ENCODE results near the gene PDXDC1.
"Not testable (repeated sequence)": the region's sequence is repeated elsewhere in the genome, so short reads cannot be mapped to it uniquely, and the experiment has no call there.

The PDXDC1 gene, protein sequence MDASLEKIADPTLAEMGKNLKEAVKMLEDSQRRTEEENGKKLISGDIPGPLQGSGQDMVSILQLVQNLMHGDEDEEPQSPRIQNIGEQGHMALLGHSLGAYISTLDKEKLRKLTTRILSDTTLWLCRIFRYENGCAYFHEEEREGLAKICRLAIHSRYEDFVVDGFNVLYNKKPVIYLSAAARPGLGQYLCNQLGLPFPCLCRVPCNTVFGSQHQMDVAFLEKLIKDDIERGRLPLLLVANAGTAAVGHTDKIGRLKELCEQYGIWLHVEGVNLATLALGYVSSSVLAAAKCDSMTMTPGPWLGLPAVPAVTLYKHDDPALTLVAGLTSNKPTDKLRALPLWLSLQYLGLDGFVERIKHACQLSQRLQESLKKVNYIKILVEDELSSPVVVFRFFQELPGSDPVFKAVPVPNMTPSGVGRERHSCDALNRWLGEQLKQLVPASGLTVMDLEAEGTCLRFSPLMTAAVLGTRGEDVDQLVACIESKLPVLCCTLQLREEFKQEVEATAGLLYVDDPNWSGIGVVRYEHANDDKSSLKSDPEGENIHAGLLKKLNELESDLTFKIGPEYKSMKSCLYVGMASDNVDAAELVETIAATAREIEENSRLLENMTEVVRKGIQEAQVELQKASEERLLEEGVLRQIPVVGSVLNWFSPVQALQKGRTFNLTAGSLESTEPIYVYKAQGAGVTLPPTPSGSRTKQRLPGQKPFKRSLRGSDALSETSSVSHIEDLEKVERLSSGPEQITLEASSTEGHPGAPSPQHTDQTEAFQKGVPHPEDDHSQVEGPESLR

DNA sequence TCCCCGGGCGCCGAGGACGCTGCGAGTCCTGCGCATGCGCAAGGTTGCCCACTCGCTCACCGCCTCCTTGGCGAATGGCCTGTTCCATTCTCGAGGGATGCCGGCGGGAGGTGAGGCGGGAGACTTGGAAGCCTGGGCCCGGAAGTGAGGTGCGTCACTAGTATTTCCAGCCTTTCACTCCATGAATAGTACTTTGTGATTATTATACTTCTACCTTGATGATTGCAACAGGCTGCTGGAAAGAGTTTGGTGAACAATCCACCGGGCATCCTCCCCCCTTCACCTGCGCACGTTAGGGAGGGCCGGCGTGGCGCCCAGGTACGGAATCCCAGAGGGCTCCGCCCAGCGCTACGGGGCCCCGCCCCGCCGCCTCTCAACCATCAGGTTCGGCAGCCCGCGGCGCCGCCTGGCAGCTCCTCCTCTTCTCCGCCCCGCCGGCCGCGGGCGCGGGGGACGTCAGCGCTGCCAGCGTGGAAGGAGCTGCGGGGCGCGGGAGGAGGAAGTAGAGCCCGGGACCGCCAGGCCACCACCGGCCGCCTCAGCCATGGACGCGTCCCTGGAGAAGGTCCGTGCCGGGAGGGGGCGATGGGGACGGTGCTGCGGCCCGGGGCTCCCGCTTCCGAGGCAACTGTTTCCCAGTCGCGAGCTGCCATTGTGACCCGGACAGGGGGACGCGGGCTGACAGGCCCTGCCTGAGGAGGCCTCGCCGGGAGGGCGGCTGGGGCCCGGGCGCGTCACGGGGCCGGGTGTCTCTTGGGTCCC, at the start of gene PDXDC1:
TSS of gene PDXDC1 (plus strand) at position 371 of the 762 bp plus-strand sequence. CDS start at position 545, 174 bp downstream.
- DNase-seq = peak; percentile 95

DNA sequence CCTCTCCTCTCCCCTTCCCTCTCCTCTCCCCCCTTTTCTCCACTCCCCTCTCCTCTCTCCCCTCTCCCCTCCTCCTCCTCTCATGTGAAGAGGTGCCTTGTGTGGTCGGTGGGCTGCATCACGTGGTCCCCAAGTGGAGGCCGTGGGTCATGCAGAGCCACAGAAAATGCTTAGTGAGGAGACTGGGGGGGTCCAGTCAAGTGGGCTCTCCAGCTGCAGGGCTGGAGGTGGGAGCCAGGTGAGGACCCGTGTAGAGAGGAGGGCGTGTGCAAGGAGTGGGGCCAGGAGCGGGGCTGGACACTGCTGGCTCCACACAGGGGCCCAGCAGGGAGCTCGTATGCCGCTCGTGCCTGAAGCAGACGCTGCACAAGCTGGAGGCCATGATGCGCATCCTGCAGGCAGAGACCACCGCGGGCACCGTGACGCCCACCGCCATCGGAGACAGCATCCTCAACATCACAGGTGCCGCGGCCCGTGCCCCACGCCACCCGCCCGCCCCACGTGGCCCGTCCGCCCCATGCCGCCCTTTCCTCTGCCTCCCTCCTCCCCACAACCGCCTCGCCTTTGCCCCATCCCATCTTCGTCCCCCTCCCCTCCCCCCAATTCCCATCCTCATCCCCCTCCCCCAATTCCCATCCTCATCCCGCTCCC, 46.6 kb upstream of the PDXDC1 start:
- DNase-seq = not testable (repeated sequence)

DNA sequence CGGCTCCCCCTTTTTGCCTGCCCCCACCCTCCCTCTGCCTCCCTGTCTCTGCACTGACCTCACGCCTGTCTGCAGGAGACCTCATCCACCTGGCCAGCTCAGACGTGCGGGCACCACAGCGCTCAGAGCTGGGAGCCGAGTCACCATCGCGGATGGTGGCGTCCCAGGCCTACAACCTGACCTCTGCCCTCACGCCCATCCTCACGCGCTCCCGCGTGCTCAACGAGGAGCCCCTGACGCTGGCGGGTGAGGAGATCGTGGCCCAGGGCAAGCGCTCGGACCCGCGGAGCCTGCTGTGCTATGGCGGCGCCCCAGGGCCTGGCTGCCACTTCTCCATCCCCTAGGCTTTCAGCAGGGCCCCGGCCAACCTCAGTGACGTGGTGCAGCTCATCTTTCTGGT, 45.6 kb upstream of the PDXDC1 start:
- DNase-seq = not testable (repeated sequence)

DNA sequence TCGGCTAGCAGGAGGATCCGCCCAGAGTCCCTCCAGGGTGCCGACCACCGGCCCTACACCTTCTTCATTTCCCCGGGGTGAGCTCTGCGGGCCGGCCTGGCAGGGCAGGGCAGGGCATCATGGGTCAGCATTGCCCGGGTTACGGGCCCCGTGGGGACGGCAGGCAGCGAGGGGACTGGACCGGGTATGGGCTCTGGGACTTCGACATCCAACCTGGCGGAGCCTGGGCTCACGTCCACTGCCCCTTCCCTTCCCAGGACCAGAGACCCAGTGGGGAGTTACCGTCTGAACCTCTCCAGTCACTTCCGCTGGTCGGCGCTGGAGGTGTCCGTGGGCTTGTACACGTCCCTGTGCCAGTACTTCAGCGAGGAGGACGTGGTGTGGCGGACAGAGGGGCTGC, 44.6 kb upstream of the PDXDC1 start:
- not testable (repeated sequence) for DNase-seq

DNA sequence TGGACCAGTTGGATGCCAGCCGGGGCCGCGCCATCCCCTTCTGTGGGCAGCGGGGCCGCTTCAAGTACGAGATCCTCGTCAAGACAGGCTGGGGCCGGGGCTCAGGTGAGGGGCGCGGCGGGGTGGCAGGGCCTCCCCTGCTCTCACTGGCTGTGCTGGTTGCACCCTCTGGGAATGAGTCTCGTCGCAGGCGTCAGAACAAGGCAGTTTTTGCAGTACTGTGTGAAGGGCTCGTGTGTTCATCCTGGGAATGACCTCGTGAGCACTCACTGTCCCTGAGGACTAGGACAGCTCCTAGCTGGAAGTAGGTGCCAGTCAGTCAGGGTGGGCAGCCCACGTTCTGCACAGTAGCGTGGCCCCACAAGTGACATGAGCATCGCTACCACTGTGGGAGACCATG, 43.9 kb upstream of the PDXDC1 start:
- not testable (repeated sequence) for DNase-seq

DNA sequence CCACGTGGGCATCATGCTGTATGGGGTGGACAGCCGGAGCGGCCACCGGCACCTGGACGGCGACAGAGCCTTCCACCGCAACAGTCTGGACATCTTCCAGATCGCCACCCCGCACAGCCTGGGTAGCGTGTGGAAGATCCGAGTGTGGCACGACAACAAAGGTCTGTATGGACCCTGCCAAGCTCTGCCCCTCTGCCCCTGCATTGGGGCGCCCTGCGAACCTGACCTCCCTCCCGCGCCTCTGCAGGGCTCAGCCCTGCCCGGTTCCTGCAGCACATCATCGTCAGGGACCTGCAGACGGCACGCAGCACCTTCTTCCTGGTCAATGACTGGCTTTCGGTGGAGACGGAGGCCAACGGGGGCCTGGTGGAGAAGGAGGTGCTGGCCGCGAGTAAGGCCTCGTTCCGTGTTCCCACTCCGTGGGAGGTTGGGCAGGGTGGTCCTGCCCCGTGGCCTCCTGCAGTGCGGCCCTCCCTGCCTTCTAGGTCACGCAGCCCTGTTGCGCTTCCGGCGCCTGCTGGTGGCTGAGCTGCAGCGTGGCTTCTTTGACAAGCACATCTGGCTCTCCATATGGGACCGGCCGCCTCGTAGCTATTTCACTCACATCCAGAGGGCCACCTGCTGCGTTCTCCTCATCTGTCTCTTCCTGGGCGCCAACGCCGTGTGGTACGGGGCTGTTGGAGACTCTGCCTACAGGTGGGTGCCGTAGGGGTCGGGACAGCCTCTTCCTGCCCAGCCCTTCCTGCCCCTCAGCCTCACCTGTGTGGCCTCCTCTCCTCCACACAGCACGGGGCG, 42.0 kb upstream of the PDXDC1 start:
- not testable (repeated sequence) for DNase-seq

DNA sequence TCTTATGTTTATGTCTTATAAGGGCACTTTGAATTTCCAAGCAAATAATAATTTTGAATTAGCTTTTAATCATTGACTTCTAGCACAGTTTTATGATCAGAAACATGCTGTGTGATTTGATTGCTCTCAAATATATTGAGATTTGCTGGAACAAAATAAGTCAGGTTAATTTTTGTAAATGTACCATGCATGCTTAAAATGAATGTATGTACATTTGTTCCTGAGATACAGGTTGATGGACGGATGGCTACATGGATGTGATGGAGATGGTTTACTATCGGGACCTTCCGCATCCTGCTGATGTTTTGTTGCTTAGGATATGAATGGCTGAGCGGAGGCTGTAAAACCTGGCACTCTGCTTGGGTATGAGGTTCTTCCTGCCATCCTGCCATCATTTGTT, 37.7 kb upstream of the PDXDC1 start, which contains the start of gene NPIPA1:
TSS of gene NPIPA1 (plus strand) at position 301 of the 400 bp plus-strand sequence. CDS start at position 301, 0 bp downstream.
- DNase-seq = not testable (repeated sequence)

DNA sequence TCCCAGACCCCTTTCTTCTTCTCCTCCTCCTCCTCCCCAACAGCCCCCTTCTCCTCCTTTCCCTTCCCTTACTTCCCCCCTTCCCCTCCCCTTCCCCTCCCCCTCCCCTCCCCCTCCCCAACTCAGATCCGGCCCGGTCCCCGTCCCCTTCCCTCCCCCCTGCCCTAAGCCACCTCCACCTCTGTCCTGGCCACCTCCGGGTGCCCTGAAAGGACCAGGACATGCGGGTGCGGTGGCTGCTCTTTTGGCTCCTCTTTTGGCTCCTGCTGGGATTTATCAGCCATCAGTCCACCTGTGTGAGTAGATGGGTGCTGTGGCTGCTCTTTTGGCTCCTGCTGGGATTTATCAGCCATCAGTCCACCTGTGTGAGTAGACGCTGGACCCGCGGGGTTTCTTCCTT, 36.8 kb upstream of the PDXDC1 start:
- not testable (repeated sequence) for DNase-seq

DNA sequence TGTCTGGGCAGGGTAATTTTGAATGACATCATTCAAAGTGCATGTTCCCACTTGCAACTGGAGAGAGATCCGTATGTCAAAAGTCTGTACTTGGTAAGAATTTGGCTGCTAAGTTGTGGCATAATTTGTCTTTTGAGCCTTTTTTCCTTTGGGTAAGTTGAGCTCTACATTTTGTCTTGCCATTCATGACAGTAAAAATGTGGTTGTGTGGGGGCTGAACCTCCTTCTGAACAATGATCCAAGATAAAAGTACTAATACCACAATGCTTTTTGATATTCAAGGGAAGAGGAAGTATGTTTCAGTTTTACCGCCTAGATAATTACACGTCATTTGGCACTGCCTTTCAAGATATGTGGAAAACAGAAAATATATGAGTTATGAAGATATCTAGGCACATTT, 32.1 kb upstream of the PDXDC1 start:
- DNase-seq = not testable (repeated sequence)

DNA sequence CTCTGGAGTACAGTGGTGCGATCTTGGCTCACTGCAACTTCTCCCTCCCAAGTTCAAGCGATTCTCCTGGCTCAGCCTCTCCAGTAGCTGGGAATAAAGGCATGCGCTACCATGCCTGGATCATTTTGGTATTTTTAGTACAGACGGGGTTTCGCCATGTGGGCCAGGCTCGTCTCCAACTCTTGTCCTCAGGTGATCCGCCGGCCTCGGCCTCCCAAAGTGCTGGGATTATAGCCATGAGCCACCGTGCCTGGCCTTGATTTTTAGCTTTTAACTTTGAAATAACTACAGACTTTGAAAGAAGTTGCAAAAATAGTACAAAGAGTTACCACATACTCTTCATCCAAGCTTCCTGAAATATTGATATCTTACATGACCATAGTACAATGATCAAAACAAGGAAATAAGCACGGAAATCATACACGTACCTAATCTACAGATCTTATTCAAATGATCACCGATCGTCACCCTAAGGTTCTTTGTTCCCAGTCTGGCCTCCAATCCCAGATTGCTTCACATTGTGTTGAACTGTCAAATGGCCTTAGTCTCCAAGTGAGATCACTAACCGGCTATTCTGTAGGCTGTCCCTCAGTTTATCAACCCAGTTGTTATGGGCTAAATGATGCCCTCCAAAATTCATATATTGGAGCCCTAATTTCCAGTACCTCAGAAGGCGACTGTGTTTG, 19.1 kb upstream of the PDXDC1 start:
- DNase-seq = no peak

DNA sequence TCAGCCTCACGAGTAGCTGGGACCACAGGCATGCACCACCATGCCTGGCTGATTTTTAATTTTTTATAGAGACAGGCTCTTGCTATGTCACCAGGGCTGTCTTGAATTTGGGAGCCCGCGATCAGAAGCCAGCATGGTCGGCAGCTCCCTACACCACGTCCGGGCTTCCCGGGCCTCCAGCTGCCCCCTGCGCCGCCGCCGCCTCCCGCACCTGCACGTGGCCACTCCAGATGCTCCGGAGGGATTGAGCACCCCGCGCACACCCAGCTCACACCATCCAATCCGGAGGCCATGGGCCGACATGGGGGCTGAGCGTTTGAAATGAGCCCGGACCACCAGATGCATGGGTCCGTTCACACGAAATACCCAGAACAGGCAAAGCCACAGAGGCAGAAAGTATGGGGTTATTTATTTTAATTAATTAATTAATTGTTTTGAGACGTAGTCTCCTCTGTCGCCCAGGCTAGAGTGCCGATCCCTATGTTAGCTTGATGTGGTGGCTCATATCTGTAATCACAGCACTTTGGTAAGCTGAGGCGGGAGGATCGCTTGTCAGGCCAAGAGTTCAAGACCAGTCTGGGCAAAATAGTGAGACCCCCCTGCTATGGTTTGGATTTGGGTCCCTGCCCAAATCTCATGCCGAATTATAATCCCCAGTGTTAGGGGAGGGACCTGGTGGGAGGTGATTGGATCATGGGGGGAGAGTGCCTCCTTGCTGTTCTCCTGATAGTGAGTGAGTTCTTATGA, 17.1 kb upstream of the PDXDC1 start:
- no peak for DNase-seq

DNA sequence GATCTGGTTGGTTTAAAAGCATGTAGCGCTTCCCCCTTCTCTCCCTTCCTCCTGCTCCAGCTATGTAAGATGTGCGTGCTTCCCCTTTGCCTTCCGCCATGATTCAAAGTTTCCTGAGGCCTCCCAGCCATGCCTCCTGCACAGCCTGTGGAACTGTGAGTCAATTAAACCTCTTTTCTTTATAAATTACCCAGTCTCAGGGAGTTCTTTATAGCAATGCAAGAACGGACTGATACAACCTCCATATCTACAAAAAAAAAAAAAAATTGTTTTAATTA, 16.6 kb upstream of the PDXDC1 start:
- DNase-seq = no peak

DNA sequence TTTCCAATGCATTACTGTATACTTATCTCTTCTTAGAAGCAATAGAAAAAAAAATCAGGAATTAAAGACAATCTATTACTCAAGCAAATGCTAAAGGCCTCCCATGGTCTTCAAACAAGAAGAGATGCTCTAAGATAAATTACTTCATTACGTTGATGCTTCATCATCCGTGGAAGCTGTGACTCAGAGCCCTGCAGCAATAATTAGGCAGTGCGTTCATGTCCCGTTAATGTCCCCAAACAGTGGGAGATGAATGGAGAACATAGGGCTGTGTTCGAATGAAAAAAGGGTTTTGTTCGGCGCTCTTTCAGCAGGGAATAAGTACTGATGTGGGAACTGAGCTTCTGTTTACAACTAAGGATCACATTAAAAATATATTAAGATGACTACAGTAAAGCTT, 15.9 kb upstream of the PDXDC1 start:
- no peak for DNase-seq

DNA sequence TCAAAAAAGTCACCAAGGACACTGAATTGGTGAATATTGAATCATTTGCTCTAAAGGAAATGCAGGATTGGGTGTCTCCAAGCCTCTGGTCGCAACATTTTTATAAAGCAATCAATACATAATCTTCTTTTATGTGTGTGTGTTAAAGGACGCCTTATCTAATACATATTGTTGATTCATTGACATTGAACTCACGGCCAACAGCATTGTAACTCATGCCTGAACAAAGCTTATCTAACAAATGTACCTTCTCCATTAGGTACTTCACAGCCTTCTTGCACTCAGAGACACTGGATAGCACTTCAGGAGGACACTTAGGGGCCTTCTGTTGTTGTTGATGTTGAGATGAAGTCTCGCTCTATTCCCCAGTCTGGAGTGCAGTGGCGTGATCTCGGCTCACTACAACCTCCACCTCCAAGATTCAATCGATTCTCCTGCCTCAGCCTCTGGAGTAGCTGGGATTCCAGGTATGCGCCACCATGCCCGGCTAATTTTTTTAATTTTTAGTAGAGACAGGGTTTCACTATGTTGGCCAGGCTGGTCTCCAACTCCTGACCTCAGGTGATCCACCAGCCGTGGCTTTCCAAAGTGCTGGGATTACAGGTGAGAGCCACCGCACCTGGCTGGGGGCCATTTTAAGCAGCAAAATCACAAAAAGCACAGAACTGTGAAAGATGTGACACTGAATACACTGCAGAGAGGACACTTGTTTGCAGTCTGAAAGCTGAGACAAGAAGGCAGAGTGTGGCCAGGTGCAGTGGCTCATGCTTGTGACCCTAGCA, 13.2 kb upstream of the PDXDC1 start:
- DNase-seq = no peak

DNA sequence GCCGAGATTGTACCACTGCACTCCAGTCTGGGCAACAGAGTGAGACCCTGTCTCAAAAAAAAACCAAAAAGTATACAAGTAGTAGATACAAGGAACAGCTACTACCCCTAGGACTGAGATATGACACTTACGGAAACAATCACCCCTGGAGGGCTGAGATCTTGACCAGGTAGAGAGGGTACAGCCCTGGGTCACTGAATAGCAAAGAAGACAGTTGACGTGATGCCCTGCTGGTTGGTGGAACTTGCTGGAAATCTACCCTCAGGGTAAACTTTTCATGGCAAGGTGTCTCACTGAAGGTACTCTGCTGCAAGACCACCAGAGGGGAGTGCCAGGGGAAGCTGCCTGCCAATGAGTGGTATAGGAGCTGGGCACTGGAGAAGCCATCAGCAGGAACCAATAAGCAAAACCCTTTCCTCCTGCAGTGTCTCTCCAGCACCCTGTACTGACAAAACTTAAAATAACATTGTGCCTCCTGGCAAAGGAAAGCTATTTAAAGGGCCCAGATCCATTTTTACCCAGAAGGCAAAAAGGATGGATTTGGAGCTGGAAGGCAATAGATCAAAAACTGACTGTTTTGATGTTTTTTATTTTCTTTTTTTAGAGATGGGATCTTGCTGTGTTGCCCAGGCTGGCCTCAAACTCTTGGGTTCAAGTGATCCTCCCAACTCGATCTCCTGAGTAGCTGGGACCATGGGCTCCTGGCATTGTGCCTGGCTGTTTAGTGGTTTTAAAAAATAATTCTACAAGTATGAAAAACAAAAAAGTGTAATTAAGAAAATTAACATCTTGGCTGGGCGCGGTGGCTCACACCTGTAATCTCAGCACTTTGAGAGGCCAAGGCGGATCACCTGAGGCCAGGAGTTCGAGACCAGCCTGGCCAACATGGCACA, 11.3 kb upstream of the PDXDC1 start:
- no peak for DNase-seq

DNA sequence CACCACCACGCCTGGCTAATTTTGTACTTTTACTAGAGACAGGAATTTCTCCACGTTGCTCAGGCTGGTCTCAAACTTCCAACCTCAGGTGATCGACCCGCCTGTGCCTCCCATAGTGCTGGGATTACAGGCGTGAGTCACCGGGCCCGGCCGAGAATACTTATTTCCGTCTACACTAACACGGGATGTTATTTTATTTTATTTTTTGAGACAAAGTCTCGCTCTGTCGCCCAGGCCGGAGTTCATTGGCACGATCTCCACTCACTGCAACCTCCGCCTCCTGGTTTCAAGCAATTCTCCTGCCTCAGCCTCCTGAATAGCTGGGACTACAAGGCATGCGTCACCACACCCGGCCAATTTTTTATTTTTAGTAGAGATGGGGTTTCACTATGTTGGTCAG, 9.5 kb upstream of the PDXDC1 start:
- DNase-seq = no peak

DNA sequence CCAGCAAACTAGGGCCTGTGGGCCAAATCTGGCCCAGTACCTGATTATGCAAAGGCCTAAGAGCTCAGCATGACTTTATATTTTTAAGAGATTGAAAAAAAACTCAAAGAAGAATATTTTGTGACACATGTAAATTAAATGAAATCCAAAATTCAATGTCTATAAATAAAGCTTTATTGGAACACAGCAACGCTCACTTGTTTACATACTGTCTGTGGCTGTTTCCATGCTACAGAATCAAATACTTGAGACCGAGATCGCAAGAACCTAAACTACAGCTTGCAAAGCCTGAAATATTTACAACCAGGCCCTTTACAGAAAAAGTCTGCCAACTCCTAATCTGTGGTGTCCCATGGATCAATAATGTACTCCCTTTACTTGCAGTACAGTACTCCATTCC, 5.0 kb upstream of the PDXDC1 start:
- not testable (repeated sequence) for DNase-seq

DNA sequence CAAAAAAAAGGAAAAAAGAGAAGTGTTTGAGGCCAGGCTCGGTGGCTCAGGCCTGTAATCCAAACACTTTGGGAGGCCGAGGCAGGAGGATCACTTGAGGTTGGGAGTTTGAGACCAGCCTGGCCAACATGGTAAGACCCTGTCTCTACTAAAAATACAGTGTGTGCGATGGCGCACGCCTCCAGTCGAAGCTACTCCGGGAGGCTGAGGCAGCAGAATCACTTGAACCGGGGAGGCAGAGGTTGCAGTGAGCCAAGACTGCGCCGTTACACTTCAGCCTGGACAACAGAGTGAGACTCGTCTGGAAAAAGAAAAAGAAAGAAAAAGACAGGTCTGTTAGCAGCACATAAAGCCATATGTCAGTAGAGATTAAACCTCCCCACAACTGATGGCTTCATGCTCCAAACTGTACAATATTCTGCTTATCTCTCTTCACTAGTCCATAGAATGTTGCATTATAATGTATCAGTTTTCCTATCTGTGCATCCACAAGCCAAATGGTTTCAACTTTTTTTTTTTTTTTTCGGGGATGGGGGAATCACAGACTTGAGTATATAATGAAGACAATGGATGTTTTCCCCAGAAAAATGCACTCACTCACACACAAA, 3.1 kb upstream of the PDXDC1 start:
- not testable (repeated sequence) for DNase-seq
